HL-60 (cell line): Measurements from ENCODE around the gene CERS6.

Experiments used
- DNase-seq, 2 experiments: peaks; one replicate each; pipeline ENCODE4 v3.0.0-alpha.2; 2010 to 2020; ENCODE audit warnings: low read depth in 1 of 2, low spot score in 1 of 2
- H3K27ac ChIP-seq: fragments of 250-450 bp; sonication (Bioruptor Pico); replicated peaks from 2 replicates; pipeline ENCODE4 v1.5.1; 2020; ENCODE audit warnings: mild to moderate bottlenecking, moderate library complexity
- H3K27me3 ChIP-seq: fragments of 250-450 bp; sonication (Bioruptor Pico); 2 replicates; pipeline ENCODE4 v1.5.1; 2021; ENCODE audit warnings: mild to moderate bottlenecking, moderate library complexity; ENCODE audit not compliant: insufficient read depth, poor library complexity, severe bottlenecking
- H3K4me3 ChIP-seq: replicated peaks from 2 replicates; pipeline ENCODE4 v1.5.1; 2011; ENCODE audit warnings: mild to moderate bottlenecking, control low read depth, low read length; ENCODE audit not compliant: insufficient read depth
- CTCF ChIP-seq: IDR thresholded peaks from one replicate; pipeline ENCODE4 v1.5.1; 2011; ENCODE audit warnings: low read length, control low read depth, inconsistent platforms; ENCODE audit not compliant: insufficient read depth
- GABPA ChIP-seq: IDR thresholded peaks from 2 replicates; pipeline ENCODE4 v1.6.1; 2012; ENCODE audit warnings: low read depth
- POLR2AphosphoS5 ChIP-seq: IDR thresholded peaks from 2 replicates; pipeline ENCODE4 v1.6.1; 2012; ENCODE audit warnings: low read depth
- REST ChIP-seq: IDR thresholded peaks from 2 replicates; pipeline ENCODE4 v1.6.1; 2012; ENCODE audit warnings: low read depth; ENCODE audit not compliant: insufficient replicate concordance
- SPI1 ChIP-seq: IDR thresholded peaks from 2 replicates; pipeline ENCODE4 v1.6.1; 2012; ENCODE audit warnings: low read depth, mild to moderate bottlenecking, borderline replicate concordance

Gene CERS6

GRCh38 chr2:168798888-168799410 is 342.9 kb downstream of the CERS6 start:
- TF ChIP-seq CTCF (no peak), GABPA (no peak), SPI1 (no peak), REST (no peak), POLR2AphosphoS5 (no peak)
- H3K27ac ChIP-seq, result no peak overlapping the region
- no peak for DNase-seq

DNA sequence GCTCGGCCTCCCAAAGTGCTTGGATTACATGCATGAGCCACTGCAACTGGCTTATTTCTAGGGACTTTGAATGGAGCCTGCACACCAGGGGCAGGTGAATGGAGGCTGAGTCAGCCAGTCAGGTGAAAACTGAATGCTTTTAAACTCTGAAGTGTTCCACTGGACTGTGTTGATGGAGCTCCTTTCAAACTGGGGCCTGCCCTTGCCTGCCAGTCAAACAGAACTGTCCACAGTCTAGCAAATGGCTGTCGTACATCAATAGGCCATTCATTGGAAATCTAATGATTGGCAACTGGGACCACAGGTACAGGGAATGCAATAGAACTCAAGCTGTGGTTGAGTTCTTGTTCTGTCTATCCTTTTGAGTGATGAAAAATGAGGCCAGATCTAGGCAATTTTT is 345.4 kb downstream of the CERS6 start:
- no peaks in the 10 kb centered on the region for H3K27me3 ChIP-seq
- H3K27ac ChIP-seq, result no peak overlapping the region
- DNase-seq, result no peak
- H3K4me3 ChIP-seq, result no peak overlapping the region
- TF ChIP-seq POLR2AphosphoS5, result no peak
- no peak for TF ChIP-seq SPI1
- no peak for TF ChIP-seq REST
- no peak for TF ChIP-seq CTCF
- no peak for TF ChIP-seq GABPA

More at GRCh38 chr2:168798888-168799410, 342.9 kb downstream of the CERS6 start:
- Histone ChIP-seq H3K27me3 (no peaks in the 10 kb centered on the region), H3K4me3 (no peak overlapping the region)

DNA sequence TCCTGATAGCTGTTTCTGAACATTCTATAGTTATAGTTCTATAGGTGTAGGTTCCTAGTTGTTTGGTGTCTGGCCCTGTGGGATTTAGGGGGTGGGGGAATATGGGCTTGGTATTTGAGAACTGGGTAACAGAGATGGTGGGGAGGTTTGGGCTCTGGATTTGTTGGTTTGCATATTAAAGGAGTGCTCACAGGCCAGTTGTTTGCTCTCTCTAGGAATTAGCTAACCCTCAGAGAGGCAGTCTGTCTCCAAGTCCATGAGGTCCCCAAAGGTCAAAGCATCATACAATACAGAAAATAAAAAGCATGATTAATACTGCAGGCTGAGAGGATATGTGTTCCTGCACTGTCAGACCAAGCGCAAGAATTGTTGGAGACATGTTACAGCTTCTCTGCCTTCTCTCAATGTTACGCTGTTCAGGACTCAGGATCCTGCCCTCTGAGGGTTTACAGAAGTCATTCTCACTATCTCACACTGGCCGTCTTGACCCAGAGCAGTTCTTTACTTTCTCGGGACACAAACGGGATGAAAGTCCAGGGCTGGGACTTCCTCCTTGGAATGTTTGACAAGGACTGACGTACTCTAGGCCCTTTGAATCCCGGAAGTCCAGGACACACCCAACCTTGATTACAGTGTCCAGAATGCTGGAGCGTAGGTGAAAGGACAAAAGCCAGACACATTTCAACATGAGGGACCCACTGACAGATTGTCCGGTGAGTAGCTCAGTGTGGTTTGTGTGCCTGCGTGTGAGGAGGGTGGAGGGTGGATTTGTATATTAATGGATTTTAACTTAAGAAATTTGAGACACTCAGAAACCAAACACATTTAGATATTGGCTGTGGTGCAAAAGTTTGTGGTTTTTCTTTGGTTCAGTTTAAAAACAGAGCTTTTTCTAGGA is 346.1 kb downstream of the CERS6 start, which contains the start of gene NOSTRIN:
Gene NOSTRIN (plus strand): TSS at position 677 of the 898 bp plus-strand sequence. CDS start 10 bp downstream, at position 687.
- TF ChIP-seq POLR2AphosphoS5 (no peak), SPI1 (no peak), REST (no peak), GABPA (no peak), CTCF (no peak)
- Histone ChIP-seq H3K27ac (no peak within 1 kb of the TSS), H3K4me3 (no peak within 1 kb of the TSS), H3K27me3 (no peaks in the 10 kb centered on the region)
- no peak for DNase-seq
